22Rv1 (cell line): Measurements from ENCODE around the gene PSMD11.

Source experiments
- CTCF ChIP-seq: fragments of 450-650 bp; IDR thresholded peaks from 2 replicates; pipeline ENCODE4 v1.5.1; 2017; ENCODE audit warnings: mild to moderate bottlenecking
- ZFX ChIP-seq: fragments of 450-650 bp; IDR thresholded peaks from 2 replicates; pipeline ENCODE4 v1.6.1; 2017; ENCODE audit warnings: antibody characterized with exemption, borderline replicate concordance

- TF ChIP-seq CTCF (no peak), ZFX (no peak)
Measured at GRCh38 chr17:32495359-32496231, 51.3 kb downstream of the PSMD11 start.
